ENCODE data around the gene SLCO4A1.

Gene SLCO4A1

GRCh38 chr20:62642051-62642665 lies at the start of gene SLCO4A1:
Gene SLCO4A1, plus strand, starts transcription at chr20:62642503. Its CDS starts 13,952 bp downstream, at chr20:62656455.
- DNase-seq (ENCODE audit: extremely low read depth, low read depth): no peak
- no peak for TF ChIP-seq CTCF (IDR thresholded peaks at IDR 0.05; ENCODE audit: low read depth, low read length, missing control alignments)
- peak within 1 kb of the TSS; percentile 75 for H3K4me3 ChIP-seq (replicated peaks; ENCODE audit: low read depth, low read length)

GRCh38 chr20:62592506-62593177 lies 49.7 kb upstream of the SLCO4A1 start:
- no peak for DNase-seq (ENCODE audit: extremely low read depth, low read depth)
- no peak for TF ChIP-seq CTCF (IDR thresholded peaks at IDR 0.05; ENCODE audit: low read depth, low read length, missing control alignments)
- H3K4me3 ChIP-seq (replicated peaks; ENCODE audit: low read depth, low read length): no peak overlapping the region

- DNase-seq (ENCODE audit: extremely low read depth, low read depth): no peak
- no peak overlapping the region for H3K4me3 ChIP-seq (replicated peaks; ENCODE audit: low read depth, low read length)
- TF ChIP-seq CTCF (IDR thresholded peaks at IDR 0.05; ENCODE audit: low read depth, low read length, missing control alignments): no peak
These were observed 48.7 kb upstream of the SLCO4A1 start for GRCh38 chr20:62593616-62594015.

GRCh38 chr20:62595069-62595468 lies 47.2 kb upstream of the SLCO4A1 start:
- no peak for DNase-seq (ENCODE audit: extremely low read depth, low read depth)
- TF ChIP-seq CTCF (IDR thresholded peaks at IDR 0.05; ENCODE audit: low read depth, low read length, missing control alignments): no peak
- H3K4me3 ChIP-seq (replicated peaks; ENCODE audit: low read depth, low read length): no peak overlapping the region

- no peak for DNase-seq (ENCODE audit: extremely low read depth, low read depth)
- TF ChIP-seq CTCF (IDR thresholded peaks at IDR 0.05; ENCODE audit: low read depth, low read length, missing control alignments): no peak
- H3K4me3 ChIP-seq (replicated peaks; ENCODE audit: low read depth, low read length): no peak overlapping the region
These were observed 46.8 kb upstream of the SLCO4A1 start for GRCh38 chr20:62595491-62595890.

- no peak for TF ChIP-seq CTCF (IDR thresholded peaks at IDR 0.05; ENCODE audit: low read depth, low read length, missing control alignments)
- no peak for DNase-seq (ENCODE audit: extremely low read depth, low read depth)
- H3K4me3 ChIP-seq (replicated peaks; ENCODE audit: low read depth, low read length): no peak overlapping the region
These were observed 45.8 kb upstream of the SLCO4A1 start for GRCh38 chr20:62596486-62596885.

Data from HFF-Myc (cell line).